Activated CD4-positive, alpha-beta T cell treated with anti-CD3 and anti-CD28 coated beads for 4 hours (primary cell): Measurements from ENCODE around the gene PHTF2.

Source experiments
- DNase-seq, 2 donors: peaks; one replicate each; pipeline ENCODE4 v3.0.0-alpha.2; 2020

The PHTF2 gene

GRCh38 chr7:77796109-77796508 is 2.5 kb upstream of the PHTF2 start:
- no peak for DNase-seq

- no peak for DNase-seq
These were observed 1.6 kb upstream of the PHTF2 start for GRCh38 chr7:77796960-77797359.

GRCh38 chr7:77797734-77798393 is 709 bp upstream of the PHTF2 start:
- peak in 1 of 2 donors; percentile 20 for DNase-seq

- DNase-seq: peak; percentile 7 to 22
These were observed 748 bp downstream of the PHTF2 start for GRCh38 chr7:77799078-77799964.

GRCh38 chr7:77800158-77800557 is 1.6 kb downstream of the PHTF2 start:
- DNase-seq: peak in 1 of 2 donors; percentile 8

- DNase-seq: no peak
These were observed 2.2 kb downstream of the PHTF2 start for GRCh38 chr7:77800730-77801129.

GRCh38 chr7:77802557-77803405 is 4.2 kb downstream of the PHTF2 start:
- no peak for DNase-seq

- DNase-seq: no peak
These were observed 7.9 kb downstream of the PHTF2 start for GRCh38 chr7:77806425-77806824.

GRCh38 chr7:77808517-77808916 is 9.9 kb downstream of the PHTF2 start:
- no peak for DNase-seq

GRCh38 chr7:77811516-77812289 is 13.1 kb downstream of the PHTF2 start:
- no peak for DNase-seq

GRCh38 chr7:77812290-77812685 is 13.7 kb downstream of the PHTF2 start:
- DNase-seq: no peak

GRCh38 chr7:77813180-77813579 is 14.6 kb downstream of the PHTF2 start:
- DNase-seq: no peak

GRCh38 chr7:77819021-77819420 is 20.4 kb downstream of the PHTF2 start:
- no peak for DNase-seq

GRCh38 chr7:77820967-77821366 is 22.4 kb downstream of the PHTF2 start:
- no peak for DNase-seq

GRCh38 chr7:77822269-77822668 is 23.7 kb downstream of the PHTF2 start:
- DNase-seq: no peak

- DNase-seq: no peak
These were observed 25.2 kb downstream of the PHTF2 start for GRCh38 chr7:77823787-77824186.

GRCh38 chr7:77824636-77825035 is 26.1 kb downstream of the PHTF2 start:
- no peak for DNase-seq

GRCh38 chr7:77825131-77825530 is 26.6 kb downstream of the PHTF2 start:
- DNase-seq: no peak

GRCh38 chr7:77826300-77826699 is 27.7 kb downstream of the PHTF2 start:
- no peak for DNase-seq

GRCh38 chr7:77827999-77828398 is 29.4 kb downstream of the PHTF2 start:
- no peak for DNase-seq

- no peak for DNase-seq
These were observed 32.2 kb downstream of the PHTF2 start for GRCh38 chr7:77830649-77831355.

- peak in 1 of 2 donors; percentile 5 for DNase-seq
These were observed 32.9 kb downstream of the PHTF2 start for GRCh38 chr7:77831481-77831880.
